Natural killer cell (primary cell): ENCODE data around the gene SLC5A1. TPM values are rescaled to one million over a fixed set of nuclear protein-coding genes. Genes with fewer than 3 reads are reported as not detected.

Experiments
- ATAC-seq, 3 donors: fragments of 150-1000 bp in 2 of 3; fragments of 200-7000 bp in 1 of 3; cut with Tn5 transposase; 1 replicate in 1 of 3; 2 replicates in 2 of 3; pipeline ENCODE4 v1.10.0; 2021; ENCODE audit warnings: mild to moderate bottlenecking in 2 of 3, moderate library complexity in 2 of 3
- DNase-seq, 2 donors: peaks; one replicate each; pipeline versions ENCODE4 v3.0.0 to v3.0.0-alpha.2; 2013 to 2021; ENCODE audit warnings: mixed read lengths in 1 of 2
- H3K27ac ChIP-seq: one replicate; pipeline ENCODE4 v1.5.1; 2013; ENCODE audit warnings: mild to moderate bottlenecking, low read length
- H3K27me3 ChIP-seq: one replicate; pipeline ENCODE4 v1.6.1; 2013; ENCODE audit warnings: low read length; ENCODE audit not compliant: control insufficient read depth, insufficient read depth
- H3K36me3 ChIP-seq: one replicate; pipeline ENCODE4 v1.6.1; 2013; ENCODE audit warnings: low read length; ENCODE audit not compliant: control insufficient read depth, insufficient read depth
- H3K4me1 ChIP-seq: one replicate; pipeline ENCODE4 v1.6.1; 2013; ENCODE audit warnings: low read length; ENCODE audit not compliant: control insufficient read depth, insufficient read depth
- H3K4me3 ChIP-seq: one replicate; pipeline ENCODE4 v1.5.1; 2013; ENCODE audit warnings: low read length
- H3K9me3 ChIP-seq: one replicate; pipeline ENCODE4 v1.6.1; 2013; ENCODE audit warnings: low read length; ENCODE audit not compliant: control insufficient read depth, insufficient read depth
- H3K27ac Mint-ChIP-seq, 2 donors: one replicate each; pipeline ENCODE4 v1.8.0; 2022; ENCODE audit warnings: mild to moderate bottlenecking in 2 of 2, mixed read lengths in 2 of 2, moderate library complexity in 1 of 2
- H3K27me3 Mint-ChIP-seq, 2 donors: one replicate each; pipeline ENCODE4 v1.8.0; 2022; ENCODE audit warnings: low read depth in 2 of 2, mixed read lengths in 2 of 2
- H3K36me3 Mint-ChIP-seq: one replicate; pipeline ENCODE4 v1.8.0; 2022; ENCODE audit warnings: mixed read lengths
- H3K4me1 Mint-ChIP-seq, 2 donors: one replicate each; pipeline ENCODE4 v1.8.0; 2022; ENCODE audit warnings: mixed read lengths in 2 of 2
- H3K4me3 Mint-ChIP-seq: one replicate; pipeline ENCODE4 v1.8.0; 2022; ENCODE audit warnings: mild to moderate bottlenecking, moderate library complexity, mixed read lengths
- H3K9me3 Mint-ChIP-seq, 2 donors: one replicate each; pipeline ENCODE4 v1.8.0; 2022; ENCODE audit warnings: mixed read lengths in 2 of 2
- CTCF ChIP-seq: fragments of 200-600 bp; IDR thresholded peaks from one replicate; pipeline ENCODE4 v1.8.0; 2022; ENCODE audit warnings: antibody characterized with exemption
- WGBS: methylation state at CpG from one replicate; pipeline ENCODE4 v1.1.7; 2013; ENCODE audit warnings: missing lambda C conversion rate; ENCODE audit not compliant: insufficient coverage; 5-methylcytosine and 5-hydroxymethylcytosine counted together
- intact Hi-C: fragments of 100-400 bp; cut with micrococcal nuclease; formaldehyde crosslinking; loops from one replicate; pipeline ENCODE4 v1.14.2; 2022
- total RNA-seq, 4 donors: library from RNA; stranded (reverse); fragments of 120-200 nt in 1 of 4; gene quantifications; one replicate each; pipeline versions ENCODE4 v1.2.3 to v1.2.4, GENCODE V29; 2013 to 2022

The SLC5A1 gene
- total RNA-seq, 3 donors from 2014 or later (not counting 1 experiment from before 2014, with no cell fraction given), result not detected

GRCh38 chr22:32044913-32045312 lies 1.9 kb downstream of the SLC5A1 start:
- Mint-ChIP-seq H3K36me3 (no peaks in the 10 kb centered on the region), H3K4me3 (no peak overlapping the region), H3K27me3 (peaks cover 36 to 62% of the 10 kb centered on the region in 2 donors), H3K4me1 (no peaks in the 10 kb centered on the region), H3K9me3 (no peaks in the 10 kb centered on the region), H3K27ac (no peak overlapping the region)
- H3K4me1 ChIP-seq, result no peaks in the 10 kb centered on the region
- DNase-seq, result no peak
- H3K27ac ChIP-seq, result no peak overlapping the region
- no peaks in the 10 kb centered on the region for H3K36me3 ChIP-seq
- H3K9me3 ChIP-seq, result no peaks in the 10 kb centered on the region
- no peak for TF ChIP-seq CTCF
- no peak for ATAC-seq
- intact Hi-C loops, result no loop called here
- no peak overlapping the region for H3K4me3 ChIP-seq
- peaks cover 9% of the 10 kb centered on the region for H3K27me3 ChIP-seq
- 43% methylated on average over 3 of the region's 3 CpGs for WGBS

GRCh38 chr22:32048069-32048468 lies 5.0 kb downstream of the SLC5A1 start:
- ATAC-seq (no peak), DNase-seq (no peak)
- no peaks in the 10 kb centered on the region for H3K4me1 Mint-ChIP-seq
- Histone ChIP-seq H3K4me1 (no peaks in the 10 kb centered on the region), H3K4me3 (no peak overlapping the region), H3K36me3 (no peaks in the 10 kb centered on the region), H3K27me3 (peaks cover 6% of the 10 kb centered on the region), H3K27ac (no peak overlapping the region), H3K9me3 (no peaks in the 10 kb centered on the region)
- H3K27ac Mint-ChIP-seq, result no peak overlapping the region
- no peak overlapping the region for H3K4me3 Mint-ChIP-seq
- WGBS, result 87% methylated on average over 2 of the region's 2 CpGs
- intact Hi-C loops, result no loop called here
- no peaks in the 10 kb centered on the region for H3K36me3 Mint-ChIP-seq
- H3K9me3 Mint-ChIP-seq, result no peaks in the 10 kb centered on the region
- no peak for TF ChIP-seq CTCF
- peaks cover 38 to 55% of the 10 kb centered on the region in 2 donors for H3K27me3 Mint-ChIP-seq

GRCh38 chr22:32050678-32051515 lies 7.8 kb downstream of the SLC5A1 start:
- Histone ChIP-seq H3K4me1 (no peaks in the 10 kb centered on the region), H3K27ac (no peak overlapping the region), H3K36me3 (no peaks in the 10 kb centered on the region), H3K4me3 (no peak overlapping the region), H3K27me3 (no peaks in the 10 kb centered on the region), H3K9me3 (no peaks in the 10 kb centered on the region)
- DNase-seq, result peak in 1 of 2 donors; percentile 57
- Mint-ChIP-seq H3K4me1 (no peaks in the 10 kb centered on the region), H3K4me3 (no peak overlapping the region), H3K36me3 (no peaks in the 10 kb centered on the region), H3K27me3 (peaks cover 23 to 31% of the 10 kb centered on the region in 2 donors), H3K27ac (no peak overlapping the region), H3K9me3 (no peaks in the 10 kb centered on the region)
- peak in 1 of 3 donors; percentile 24 for ATAC-seq
- 50% methylated on average over 5 of the region's 5 CpGs for WGBS
- no peak for TF ChIP-seq CTCF
- intact Hi-C loops, result no loop called here

- 81% methylated on average over 2 of the region's 2 CpGs for WGBS
- no peak for ATAC-seq
- H3K36me3 Mint-ChIP-seq, result no peaks in the 10 kb centered on the region
- no peaks in the 10 kb centered on the region for H3K36me3 ChIP-seq
- no peak overlapping the region for H3K4me3 ChIP-seq
- DNase-seq, result no peak
- no peaks in the 10 kb centered on the region for H3K4me1 ChIP-seq
- H3K27me3 Mint-ChIP-seq, result peaks cover 17 to 20% of the 10 kb centered on the region in 2 donors
- H3K9me3 Mint-ChIP-seq, result no peaks in the 10 kb centered on the region
- no peak overlapping the region for H3K27ac ChIP-seq
- no peak for TF ChIP-seq CTCF
- H3K27ac Mint-ChIP-seq, result no peak overlapping the region
- no peaks in the 10 kb centered on the region for H3K4me1 Mint-ChIP-seq
- no peak overlapping the region for H3K4me3 Mint-ChIP-seq
- no peaks in the 10 kb centered on the region for H3K9me3 ChIP-seq
- no peaks in the 10 kb centered on the region for H3K27me3 ChIP-seq
- intact Hi-C loops, result no loop called here
Measured at GRCh38 chr22:32052244-32052643, 9.2 kb downstream of the SLC5A1 start.
